AG10803 (cell line): ENCODE results near the gene CALN1.

Source experiments
- DNase-seq: peaks from one replicate; pipeline ENCODE4 v3.0.0; 2010; ENCODE audit warnings: low read depth
- H3K4me3 ChIP-seq: 2 replicates; pipeline ENCODE4 v1.5.1; 2011; ENCODE audit warnings: mild to moderate bottlenecking, low read length, control low read depth
- TF ChIP-seq, protein P1 (sequence below): conservative IDR thresholded peaks from 2 replicates; pipeline ENCODE4 v1.5.1; 2011; ENCODE audit warnings: mild to moderate bottlenecking, low read length, control low read depth, inconsistent platforms

Gene CALN1

DNA sequence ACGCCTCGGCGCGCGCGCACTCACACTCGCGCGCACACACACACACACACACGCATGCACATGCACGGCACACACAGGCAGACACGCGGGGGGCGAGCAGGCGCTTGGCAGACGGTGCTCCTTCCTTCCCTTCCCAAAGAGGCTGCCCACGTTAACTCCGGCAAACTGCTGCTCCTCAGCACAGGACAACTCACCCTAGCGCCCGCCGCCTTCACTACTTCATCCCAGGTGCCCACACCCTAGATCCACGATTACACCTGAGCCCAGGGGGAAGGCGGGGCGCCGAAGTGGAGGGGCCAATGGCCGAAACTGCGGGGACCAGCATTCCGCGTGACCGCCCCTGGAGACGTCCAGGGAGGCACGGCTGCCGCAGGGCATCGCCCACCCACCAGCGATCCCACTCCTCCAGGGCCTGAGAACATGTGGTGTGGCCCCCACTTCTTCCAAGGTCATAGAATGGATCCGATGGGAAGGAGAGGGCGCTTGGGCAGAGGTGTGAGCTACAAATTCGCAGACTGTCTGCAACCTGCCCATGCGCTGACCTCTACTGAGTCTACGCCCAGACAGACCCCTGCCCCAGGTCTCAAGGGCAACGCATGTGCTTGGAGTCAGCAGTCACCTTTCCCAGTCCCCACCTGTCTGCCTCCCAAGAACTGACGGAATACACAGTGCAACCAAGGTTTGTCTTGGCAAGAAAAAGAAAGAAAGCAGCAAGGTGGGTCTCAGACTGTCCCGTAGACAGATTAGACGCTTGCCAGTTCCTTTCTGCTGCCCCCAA lies 74.6 kb downstream of the CALN1 start:
- DNase-seq, result no peak
- H3K4me3 ChIP-seq, result no peak overlapping the region
- TF ChIP-seq, protein P1, sequence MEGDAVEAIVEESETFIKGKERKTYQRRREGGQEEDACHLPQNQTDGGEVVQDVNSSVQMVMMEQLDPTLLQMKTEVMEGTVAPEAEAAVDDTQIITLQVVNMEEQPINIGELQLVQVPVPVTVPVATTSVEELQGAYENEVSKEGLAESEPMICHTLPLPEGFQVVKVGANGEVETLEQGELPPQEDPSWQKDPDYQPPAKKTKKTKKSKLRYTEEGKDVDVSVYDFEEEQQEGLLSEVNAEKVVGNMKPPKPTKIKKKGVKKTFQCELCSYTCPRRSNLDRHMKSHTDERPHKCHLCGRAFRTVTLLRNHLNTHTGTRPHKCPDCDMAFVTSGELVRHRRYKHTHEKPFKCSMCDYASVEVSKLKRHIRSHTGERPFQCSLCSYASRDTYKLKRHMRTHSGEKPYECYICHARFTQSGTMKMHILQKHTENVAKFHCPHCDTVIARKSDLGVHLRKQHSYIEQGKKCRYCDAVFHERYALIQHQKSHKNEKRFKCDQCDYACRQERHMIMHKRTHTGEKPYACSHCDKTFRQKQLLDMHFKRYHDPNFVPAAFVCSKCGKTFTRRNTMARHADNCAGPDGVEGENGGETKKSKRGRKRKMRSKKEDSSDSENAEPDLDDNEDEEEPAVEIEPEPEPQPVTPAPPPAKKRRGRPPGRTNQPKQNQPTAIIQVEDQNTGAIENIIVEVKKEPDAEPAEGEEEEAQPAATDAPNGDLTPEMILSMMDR, result no peak

DNA sequence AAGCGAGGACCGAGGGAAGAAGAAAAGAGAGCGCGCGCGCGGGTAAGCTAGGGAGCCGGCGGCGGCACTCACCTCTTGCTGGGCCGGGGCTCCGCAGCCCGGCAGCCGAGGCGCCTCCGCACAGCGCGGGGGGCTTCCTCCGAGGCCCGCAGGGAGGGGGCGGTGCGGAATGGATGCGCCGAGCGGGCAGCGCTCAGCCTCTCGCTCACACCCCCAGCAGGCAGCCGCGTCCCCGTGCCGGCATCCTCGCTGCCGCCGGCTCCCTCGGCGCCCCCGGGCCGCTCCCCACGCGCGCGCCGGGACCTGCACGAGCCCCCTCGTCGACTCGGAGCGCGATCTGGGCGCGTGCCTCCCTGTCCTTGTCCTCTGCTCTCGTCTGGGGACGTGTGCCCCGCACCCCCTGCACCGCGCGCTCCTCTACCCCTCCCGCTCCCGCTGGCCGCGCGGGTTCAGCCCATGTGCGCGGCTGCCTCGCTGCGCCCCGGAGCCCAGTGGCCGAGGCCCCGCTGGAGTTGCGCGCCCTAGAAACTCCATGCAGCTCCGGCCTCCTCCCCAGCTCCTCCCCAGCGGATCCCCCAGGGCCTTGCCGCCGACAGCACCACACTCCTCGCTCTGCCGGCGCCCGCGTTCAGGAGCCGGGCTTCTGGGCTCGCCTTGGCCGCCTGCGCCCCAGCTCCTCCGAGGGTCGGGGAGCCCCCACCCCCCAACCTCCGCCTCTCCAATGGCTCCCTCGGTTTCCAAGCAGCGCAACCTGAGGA lies 75.3 kb downstream of the CALN1 start:
- H3K4me3 ChIP-seq, result no peak overlapping the region
- TF ChIP-seq, protein P1, result no peak
- DNase-seq, result no peak

- TF ChIP-seq, protein P1, result no peak
- H3K4me3 ChIP-seq, result no peak overlapping the region
- DNase-seq, result no peak
Measured at GRCh38 chr7:72336382-72336631, 75.8 kb downstream of the CALN1 start.

GRCh38 chr7:72335561-72336381 lies 76.4 kb downstream of the CALN1 start:
- no peak overlapping the region for H3K4me3 ChIP-seq
- TF ChIP-seq, protein P1, result no peak
- DNase-seq, result no peak

- no peak overlapping the region for H3K4me3 ChIP-seq
- no peak for DNase-seq
- TF ChIP-seq, protein P1, result no peak
Measured at GRCh38 chr7:72334698-72335097, 77.4 kb downstream of the CALN1 start.

GRCh38 chr7:72334066-72334465 lies 78.1 kb downstream of the CALN1 start:
- no peak overlapping the region for H3K4me3 ChIP-seq
- DNase-seq, result no peak
- TF ChIP-seq, protein P1, result no peak

DNA sequence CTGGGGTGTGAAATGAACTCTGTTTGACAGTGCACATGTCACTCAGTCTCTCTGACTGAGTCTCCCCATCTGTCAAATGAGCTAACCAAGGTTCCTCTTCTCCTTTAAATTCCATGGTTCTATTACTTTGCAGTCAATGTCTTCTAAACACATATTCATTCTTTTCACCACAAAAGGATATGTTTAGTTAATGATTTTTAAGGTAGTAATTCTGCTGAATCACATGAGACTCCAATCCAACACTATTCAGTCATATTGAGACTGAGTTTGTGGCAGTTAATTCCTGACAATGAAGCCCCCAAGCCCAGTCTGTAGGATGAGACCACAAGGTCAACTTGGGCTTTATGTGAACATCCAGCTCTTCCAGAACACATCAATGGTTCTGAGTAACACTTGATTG lies 85.3 kb downstream of the CALN1 start:
- TF ChIP-seq, protein P1, result no peak
- DNase-seq, result no peak
- no peak overlapping the region for H3K4me3 ChIP-seq
